ENCODE measurements around the gene IQSEC3.
A peak's percentile ranks its signal among the peaks of the same experiment; 100 is the strongest.

Gene IQSEC3

GRCh38 chr12:138898-139534 lies 72.4 kb downstream of the IQSEC3 start:
- peak in 1 of 2 donors; percentile 2 for DNase-seq (ENCODE audit: low read depth in 2 of 2)

GRCh38 chr12:139585-139984 lies 73.0 kb downstream of the IQSEC3 start:
- DNase-seq (ENCODE audit: low read depth in 2 of 2): no peak

GRCh38 chr12:140162-140561 lies 73.6 kb downstream of the IQSEC3 start:
- DNase-seq (ENCODE audit: low read depth in 2 of 2): no peak

- no peak for DNase-seq (ENCODE audit: low read depth in 2 of 2)
Observed at GRCh38 chr12:143964-144649, 77.5 kb downstream of the IQSEC3 start.

- no peak for DNase-seq (ENCODE audit: low read depth in 2 of 2)
Observed at GRCh38 chr12:144650-145284, 78.2 kb downstream of the IQSEC3 start.

GRCh38 chr12:145369-145960 lies 78.9 kb downstream of the IQSEC3 start:
- DNase-seq (ENCODE audit: low read depth in 2 of 2): no peak

GRCh38 chr12:147242-147641 lies 80.7 kb downstream of the IQSEC3 start:
- DNase-seq (ENCODE audit: low read depth in 2 of 2): no peak

- DNase-seq (ENCODE audit: low read depth in 2 of 2): no peak
Observed at GRCh38 chr12:148676-149416, 82.3 kb downstream of the IQSEC3 start.

- no peak for DNase-seq (ENCODE audit: low read depth in 2 of 2)
Observed at GRCh38 chr12:151579-151978, 85.0 kb downstream of the IQSEC3 start.

- DNase-seq (ENCODE audit: low read depth in 2 of 2): no peak
Observed at GRCh38 chr12:152440-152839, 85.9 kb downstream of the IQSEC3 start.

- peak; percentile 7 to 11 for DNase-seq (ENCODE audit: low read depth in 2 of 2)
Observed at GRCh38 chr12:153080-153746, 86.6 kb downstream of the IQSEC3 start.

- DNase-seq (ENCODE audit: low read depth in 2 of 2): no peak
Observed at GRCh38 chr12:154058-154457, 87.5 kb downstream of the IQSEC3 start.

GRCh38 chr12:155006-155405 lies 88.4 kb downstream of the IQSEC3 start:
- no peak for DNase-seq (ENCODE audit: low read depth in 2 of 2)

- no peak for DNase-seq (ENCODE audit: low read depth in 2 of 2)
Observed at GRCh38 chr12:155646-156045, 89.1 kb downstream of the IQSEC3 start.

- no peak for DNase-seq (ENCODE audit: low read depth in 2 of 2)
Observed at GRCh38 chr12:156945-157344, 90.4 kb downstream of the IQSEC3 start.

- DNase-seq (ENCODE audit: low read depth in 2 of 2): no peak
Observed at GRCh38 chr12:157644-158043, 91.1 kb downstream of the IQSEC3 start.

GRCh38 chr12:159156-159782 lies 92.7 kb downstream of the IQSEC3 start:
- no peak for DNase-seq (ENCODE audit: low read depth in 2 of 2)

GRCh38 chr12:160858-161257 lies 94.3 kb downstream of the IQSEC3 start:
- no peak for DNase-seq (ENCODE audit: low read depth in 2 of 2)

- DNase-seq (ENCODE audit: low read depth in 2 of 2): no peak
Observed at GRCh38 chr12:161823-162222, 95.3 kb downstream of the IQSEC3 start.

- DNase-seq (ENCODE audit: low read depth in 2 of 2): no peak
Observed at GRCh38 chr12:162467-163307, 96.1 kb downstream of the IQSEC3 start.
